ENCODE results near the gene NEDD4L. TPM values are rescaled to one million over a fixed set of nuclear protein-coding genes. Genes with fewer than 3 reads are reported as not detected.

The NEDD4L gene
- total and polyA plus RNA-seq, 2 donors (not counting 1 experiment from before 2014, with no cell fraction given), result 10.3 to 25.7 TPM

GRCh38 chr18:58351776-58352175, 307.8 kb downstream of the NEDD4L start:
- POLR2A ChIA-PET, result no interaction called here
- no peaks in the 10 kb centered on the region for H3K4me1 Mint-ChIP-seq
- WGBS (ENCODE audit: insufficient coverage), result 100% methylated on average over 2 of the region's 3 CpGs

GRCh38 chr18:58353581-58353980, 309.6 kb downstream of the NEDD4L start:
- no peak overlapping the region for H3K4me2 ChIP-seq (replicated peaks; ENCODE audit: low read depth, low read length, poor library complexity, severe bottlenecking)
- intact Hi-C loops (cut with micrococcal nuclease), result no loop called here
- no CpG with 5 or more reads among the region's 4 CpGs for WGBS (ENCODE audit: insufficient coverage)
- no peak overlapping the region for H3K4me3 Mint-ChIP-seq
- ChIA-PET POLR2A (no interaction called here), CTCF (no interaction called here)
- H3K27ac Mint-ChIP-seq, result no peak overlapping the region
- no peaks in the 10 kb centered on the region for H3K9me3 ChIP-seq (ENCODE audit: control extremely low read depth in 1 of 3, control insufficient read depth in 2 of 3, insufficient read depth in 1 of 3, low read length in 2 of 3)
- no peak overlapping the region for H3K9ac ChIP-seq (ENCODE audit: low read length)
- no peak overlapping the region for H2AFZ ChIP-seq (ENCODE audit: insufficient read depth, low read depth, low read length, poor library complexity, severe bottlenecking)
- H3K36me3 ChIP-seq (replicated peaks in 1 of 2; ENCODE audit: control extremely low read depth in 1 of 2, control insufficient read depth in 1 of 2, extremely low read depth in 1 of 2, insufficient read depth in 2 of 2, low read length in 1 of 2), result no peaks in the 10 kb centered on the region
- H3K9me3 Mint-ChIP-seq (ENCODE audit: insufficient read depth), result no peaks in the 10 kb centered on the region
- H3K79me2 ChIP-seq (ENCODE audit: control insufficient read depth, insufficient read depth, low read length), result no peaks in the 10 kb centered on the region
- H3K4me3 ChIP-seq (ENCODE audit: control extremely low read depth in 1 of 5, extremely low read depth in 1 of 5, insufficient read depth in 1 of 5, low read depth in 2 of 5, low read length in 4 of 5), result no peak overlapping the region
- no peak for ATAC-seq (ENCODE audit: low read depth)
- no peaks in the 10 kb centered on the region for H3K27me3 Mint-ChIP-seq
- no peak for DNase-seq
- no peaks in the 10 kb centered on the region for H4K20me1 ChIP-seq (ENCODE audit: control insufficient read depth, insufficient read depth, low read length, poor library complexity, severe bottlenecking)
- H3K27ac ChIP-seq (ENCODE audit: low read length in 2 of 2), result no peak overlapping the region
- no peaks in the 10 kb centered on the region for H3K4me1 Mint-ChIP-seq
- H3K4me1 ChIP-seq (ENCODE audit: control insufficient read depth in 2 of 2, insufficient read depth in 2 of 2, low read length in 2 of 2), result no peaks in the 10 kb centered on the region
- no peaks in the 10 kb centered on the region for H3K27me3 ChIP-seq (replicated peaks in 1 of 4; ENCODE audit: control extremely low read depth in 1 of 4, control insufficient read depth in 3 of 4, insufficient read depth in 4 of 4, low read length in 3 of 4)
- no peak for TF ChIP-seq EZH2 (IDR thresholded peaks at IDR 0.05; ENCODE audit: borderline replicate concordance, insufficient read depth, low read depth, low read length, poor library complexity, severe bottlenecking)
- TF ChIP-seq CTCF (IDR thresholded peaks at IDR 0.05), result no peak

More at GRCh38 chr18:58351776-58352175, 307.8 kb downstream of the NEDD4L start:
- no peaks in the 10 kb centered on the region for H4K20me1 ChIP-seq (ENCODE audit: control insufficient read depth, insufficient read depth, low read length, poor library complexity, severe bottlenecking)
- Mint-ChIP-seq H3K27ac (no peak overlapping the region), H3K9me3 (ENCODE audit: insufficient read depth) (no peaks in the 10 kb centered on the region), H3K4me3 (no peak overlapping the region), H3K27me3 (no peaks in the 10 kb centered on the region)
- H3K36me3 ChIP-seq (replicated peaks in 1 of 2; ENCODE audit: control extremely low read depth in 1 of 2, control insufficient read depth in 1 of 2, extremely low read depth in 1 of 2, insufficient read depth in 2 of 2, low read length in 1 of 2), result no peaks in the 10 kb centered on the region
- H3K27ac ChIP-seq (ENCODE audit: low read length in 2 of 2), result no peak overlapping the region
- H3K4me3 ChIP-seq (ENCODE audit: control extremely low read depth in 1 of 5, extremely low read depth in 1 of 5, insufficient read depth in 1 of 5, low read depth in 2 of 5, low read length in 4 of 5), result no peak overlapping the region
- no peak overlapping the region for H2AFZ ChIP-seq (ENCODE audit: insufficient read depth, low read depth, low read length, poor library complexity, severe bottlenecking)
- no peak for TF ChIP-seq EZH2 (IDR thresholded peaks at IDR 0.05; ENCODE audit: borderline replicate concordance, insufficient read depth, low read depth, low read length, poor library complexity, severe bottlenecking)
- no peaks in the 10 kb centered on the region for H3K79me2 ChIP-seq (ENCODE audit: control insufficient read depth, insufficient read depth, low read length)
- H3K4me1 ChIP-seq (ENCODE audit: control insufficient read depth in 2 of 2, insufficient read depth in 2 of 2, low read length in 2 of 2), result no peaks in the 10 kb centered on the region
- H3K27me3 ChIP-seq (replicated peaks in 1 of 4; ENCODE audit: control extremely low read depth in 1 of 4, control insufficient read depth in 3 of 4, insufficient read depth in 4 of 4, low read length in 3 of 4), result no peaks in the 10 kb centered on the region
- no peak overlapping the region for H3K4me2 ChIP-seq (replicated peaks; ENCODE audit: low read depth, low read length, poor library complexity, severe bottlenecking)
- H3K9ac ChIP-seq (ENCODE audit: low read length), result no peak overlapping the region
- ATAC-seq (ENCODE audit: low read depth) (no peak), DNase-seq (no peak)
- CTCF ChIA-PET, result no interaction called here
- no peaks in the 10 kb centered on the region for H3K9me3 ChIP-seq (ENCODE audit: control extremely low read depth in 1 of 3, control insufficient read depth in 2 of 3, insufficient read depth in 1 of 3, low read length in 2 of 3)
- intact Hi-C loops (cut with micrococcal nuclease), result no loop called here

Measured in B cell (primary cell).